ENCODE results near the gene AADAT. TPM values are rescaled to one million over a fixed set of nuclear protein-coding genes. Genes with fewer than 3 reads are reported as not detected.

Gene AADAT
- total and polyA plus RNA-seq, 2 of the 4 experiments (the other 2 are of a cell fraction): 4.7 to 6.9 TPM

DNA sequence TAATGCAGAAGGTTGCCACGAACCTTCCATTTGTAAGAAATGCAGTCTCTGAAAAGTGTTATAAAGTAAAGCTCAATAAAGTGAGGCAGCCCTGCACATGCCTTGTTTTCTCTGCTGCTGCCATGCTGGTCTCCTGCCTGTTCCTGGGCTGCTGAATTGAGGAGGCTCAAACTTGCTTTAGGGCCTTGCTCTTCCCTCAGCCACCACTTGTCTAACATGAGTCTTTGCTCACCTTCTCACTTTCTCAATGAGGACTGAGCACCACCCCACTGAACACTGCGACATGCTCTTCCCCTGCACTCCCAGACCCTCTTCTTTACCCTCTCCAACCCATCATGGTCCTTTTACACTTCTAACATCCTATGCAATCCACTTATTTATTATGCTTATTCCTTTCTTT is 38.4 kb downstream of the AADAT start:
- Histone ChIP-seq H3K9me1 (ENCODE audit: insufficient read depth, low read length) (no peaks in the 10 kb centered on the region), H3K4ac (ENCODE audit: low read depth, low read length) (no peak overlapping the region), H3K27ac (ENCODE audit: insufficient read depth, low read length) (no peak overlapping the region), H3K23ac (ENCODE audit: low read depth, low read length) (no peak overlapping the region), H3K79me1 (ENCODE audit: low read depth in 1 of 2, low read length in 2 of 2) (no peaks in the 10 kb centered on the region), H3K9ac (ENCODE audit: low read depth, low read length) (no peak overlapping the region), H3K14ac (replicated peaks; ENCODE audit: low read depth, low read length) (no peak overlapping the region), H3K36me3 (ENCODE audit: control insufficient read depth, insufficient read depth, low read length) (no peaks in the 10 kb centered on the region), H2AFZ (replicated peaks; ENCODE audit: low read length, poor library complexity) (no peak overlapping the region), H2BK5ac (ENCODE audit: low read depth, low read length, poor library complexity, severe bottlenecking) (no peak overlapping the region), H4K8ac (ENCODE audit: low read depth in 2 of 2, low read length in 2 of 2) (no peak overlapping the region), H3K18ac (ENCODE audit: low read depth, low read length) (no peak overlapping the region), H3K56ac (ENCODE audit: extremely low read depth, insufficient read depth, low read length) (no peak overlapping the region), H2BK20ac (ENCODE audit: low read depth, low read length) (no peak overlapping the region), H3K4me3 (ENCODE audit: insufficient read depth, low read depth, low read length) (no peak overlapping the region), H3K4me1 (ENCODE audit: control insufficient read depth, insufficient read depth, low read length) (no peaks in the 10 kb centered on the region), H2BK120ac (ENCODE audit: low read depth, low read length) (no peak overlapping the region), H2AK9ac (replicated peaks; ENCODE audit: low read depth, low read length, poor library complexity) (no peak overlapping the region), H4K91ac (ENCODE audit: insufficient read depth, low read depth, low read length) (no peak overlapping the region), H3K9me3 (ENCODE audit: control insufficient read depth, insufficient read depth, low read length) (no peaks in the 10 kb centered on the region), H4K5ac (ENCODE audit: low read depth, low read length) (no peak overlapping the region), H4K20me1 (ENCODE audit: insufficient read depth, low read length) (no peaks in the 10 kb centered on the region), H3K27me3 (ENCODE audit: control insufficient read depth, insufficient read depth, low read length) (peaks cover 6% of the 10 kb centered on the region), H3K4me2 (ENCODE audit: low read depth, low read length) (no peak overlapping the region), H2BK15ac (ENCODE audit: low read depth, low read length) (no peak overlapping the region), H2AK5ac (ENCODE audit: low read depth, low read length) (no peak overlapping the region)
- ChIA-PET POLR2A (ENCODE audit: unreplicated experiment) (no interaction called here), CTCF (no interaction called here)
- DNase-seq: no peak
- TF ChIP-seq RFX5 (IDR thresholded peaks at IDR 0.05; ENCODE audit: low read depth, low read length) (no peak), RCOR1 (IDR thresholded peaks at IDR 0.05; ENCODE audit: insufficient replicate concordance, low read length) (no peak), MAZ (IDR thresholded peaks at IDR 0.05; ENCODE audit: borderline replicate concordance, low read depth, low read length) (no peak)
- TF ChIP-seq, protein P1, sequence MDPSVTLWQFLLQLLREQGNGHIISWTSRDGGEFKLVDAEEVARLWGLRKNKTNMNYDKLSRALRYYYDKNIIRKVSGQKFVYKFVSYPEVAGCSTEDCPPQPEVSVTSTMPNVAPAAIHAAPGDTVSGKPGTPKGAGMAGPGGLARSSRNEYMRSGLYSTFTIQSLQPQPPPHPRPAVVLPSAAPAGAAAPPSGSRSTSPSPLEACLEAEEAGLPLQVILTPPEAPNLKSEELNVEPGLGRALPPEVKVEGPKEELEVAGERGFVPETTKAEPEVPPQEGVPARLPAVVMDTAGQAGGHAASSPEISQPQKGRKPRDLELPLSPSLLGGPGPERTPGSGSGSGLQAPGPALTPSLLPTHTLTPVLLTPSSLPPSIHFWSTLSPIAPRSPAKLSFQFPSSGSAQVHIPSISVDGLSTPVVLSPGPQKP (IDR thresholded peaks at IDR 0.05; ENCODE audit: borderline replicate concordance, low read depth, low read length): no peak
- no peak for ATAC-seq (ENCODE audit: low read depth)
- no TSS peak for BruUV-seq (replicated peaks)
- dilution Hi-C loops (cut with HindIII; ENCODE audit: low sequenced_read_pairs, unreplicated experiment) (no loop called here), intact Hi-C loops (cut with micrococcal nuclease) (loop anchor here (10.0 kb wide), 1 partner anchor 547 kb away; no protein-coding TSS in a partner anchor), in situ Hi-C loops (cut with MboI; ENCODE audit: low sequenced_read_pairs) (loop anchor here (5.0 to 25.0 kb wide), 2 partner anchors 239 to 439 kb away; partner anchors contain the start of genes CLCN3 and NEK1)
- no CpG with 5 or more reads among the region's 2 CpGs for WGBS, 2 experiments (ENCODE audit: extremely low coverage in 2 of 2, insufficient read length in 1 of 2)

Measured in IMR-90 (cell line).